ENCODE data around the gene GSG1. TPM values are rescaled to one million over a fixed set of nuclear protein-coding genes. Genes with fewer than 3 reads are reported as not detected.

The GSG1 gene
- total RNA-seq, 1 donor from 2014 or later = not detected

GRCh38 chr12:13114251-13115052 lies 11.0 kb upstream of the GSG1 start:
- no peak for DNase-seq
- TF ChIP-seq, protein P1, sequence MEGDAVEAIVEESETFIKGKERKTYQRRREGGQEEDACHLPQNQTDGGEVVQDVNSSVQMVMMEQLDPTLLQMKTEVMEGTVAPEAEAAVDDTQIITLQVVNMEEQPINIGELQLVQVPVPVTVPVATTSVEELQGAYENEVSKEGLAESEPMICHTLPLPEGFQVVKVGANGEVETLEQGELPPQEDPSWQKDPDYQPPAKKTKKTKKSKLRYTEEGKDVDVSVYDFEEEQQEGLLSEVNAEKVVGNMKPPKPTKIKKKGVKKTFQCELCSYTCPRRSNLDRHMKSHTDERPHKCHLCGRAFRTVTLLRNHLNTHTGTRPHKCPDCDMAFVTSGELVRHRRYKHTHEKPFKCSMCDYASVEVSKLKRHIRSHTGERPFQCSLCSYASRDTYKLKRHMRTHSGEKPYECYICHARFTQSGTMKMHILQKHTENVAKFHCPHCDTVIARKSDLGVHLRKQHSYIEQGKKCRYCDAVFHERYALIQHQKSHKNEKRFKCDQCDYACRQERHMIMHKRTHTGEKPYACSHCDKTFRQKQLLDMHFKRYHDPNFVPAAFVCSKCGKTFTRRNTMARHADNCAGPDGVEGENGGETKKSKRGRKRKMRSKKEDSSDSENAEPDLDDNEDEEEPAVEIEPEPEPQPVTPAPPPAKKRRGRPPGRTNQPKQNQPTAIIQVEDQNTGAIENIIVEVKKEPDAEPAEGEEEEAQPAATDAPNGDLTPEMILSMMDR (IDR thresholded peaks at IDR 0.05) = no peak
- H3K9me3 Mint-ChIP-seq = no peaks in the 10 kb centered on the region
- H3K4me3 Mint-ChIP-seq = no peak overlapping the region
- POLR2A ChIA-PET = no interaction called here
- no peak overlapping the region for H3K27ac Mint-ChIP-seq
- H3K4me1 Mint-ChIP-seq = no peaks in the 10 kb centered on the region
- peaks cover 20% of the 10 kb centered on the region for H3K27me3 Mint-ChIP-seq
- no peak for ATAC-seq (ENCODE audit: low read depth)
- H3K36me3 Mint-ChIP-seq (ENCODE audit: low read depth) = no peaks in the 10 kb centered on the region
- intact Hi-C loops (cut with micrococcal nuclease) = no loop called here
- CTCF ChIA-PET = no interaction called here

DNA sequence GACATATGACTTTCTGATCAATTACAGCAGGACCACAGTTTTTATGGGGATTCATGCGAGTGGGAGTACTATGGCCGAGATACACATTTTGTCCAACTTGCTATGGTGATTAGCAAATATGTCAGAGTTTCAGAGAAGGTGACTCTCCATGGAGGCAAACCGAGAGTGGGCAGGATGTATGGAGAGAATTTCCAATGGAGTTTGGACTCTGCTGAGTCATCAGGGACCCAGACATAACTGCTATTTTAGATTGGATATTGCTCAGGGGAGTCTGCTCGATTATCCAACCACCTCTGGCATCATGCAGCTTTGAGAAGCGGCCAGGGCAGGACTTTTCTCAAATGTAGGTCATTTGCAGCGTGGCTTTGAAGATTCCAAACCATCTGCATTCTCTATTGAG lies 9.5 kb upstream of the GSG1 start:
- ChIA-PET CTCF (no interaction called here), POLR2A (no interaction called here)
- intact Hi-C loops (cut with micrococcal nuclease) = no loop called here
- TF ChIP-seq, protein P1 (IDR thresholded peaks at IDR 0.05) = no peak
- Mint-ChIP-seq H3K36me3 (ENCODE audit: low read depth) (no peaks in the 10 kb centered on the region), H3K4me1 (no peaks in the 10 kb centered on the region), H3K27ac (no peak overlapping the region), H3K4me3 (no peak overlapping the region), H3K27me3 (peaks cover 20% of the 10 kb centered on the region), H3K9me3 (no peaks in the 10 kb centered on the region)
- DNase-seq (no peak), ATAC-seq (ENCODE audit: low read depth) (no peak)

GRCh38 chr12:13106666-13107065 lies 3.2 kb upstream of the GSG1 start:
- peaks cover 23% of the 10 kb centered on the region for H3K4me1 Mint-ChIP-seq
- H3K27ac Mint-ChIP-seq = no peak overlapping the region
- H3K27me3 Mint-ChIP-seq = peaks cover 2% of the 10 kb centered on the region
- H3K4me3 Mint-ChIP-seq = no peak overlapping the region
- TF ChIP-seq, protein P1 (IDR thresholded peaks at IDR 0.05) = no peak
- DNase-seq (no peak), ATAC-seq (ENCODE audit: low read depth) (no peak)
- no peaks in the 10 kb centered on the region for H3K36me3 Mint-ChIP-seq (ENCODE audit: low read depth)
- H3K9me3 Mint-ChIP-seq = no peaks in the 10 kb centered on the region
- ChIA-PET POLR2A (no interaction called here), CTCF (no interaction called here)
- intact Hi-C loops (cut with micrococcal nuclease) = loop anchor here (10.0 kb wide), 1 partner anchor 1508 kb away; no protein-coding TSS in a partner anchor

- H3K9me3 Mint-ChIP-seq = no peaks in the 10 kb centered on the region
- intact Hi-C loops (cut with micrococcal nuclease) = loop anchor here (10.0 kb wide), 1 partner anchor 1509 kb away; no protein-coding TSS in a partner anchor
- H3K36me3 Mint-ChIP-seq (ENCODE audit: low read depth) = no peaks in the 10 kb centered on the region
- ChIA-PET CTCF (no interaction called here), POLR2A (no interaction called here)
- ATAC-seq (ENCODE audit: low read depth) (no peak), DNase-seq (no peak)
- TF ChIP-seq, protein P1 (IDR thresholded peaks at IDR 0.05) = no peak
- H3K4me3 Mint-ChIP-seq = no peak overlapping the region
- peaks cover 26% of the 10 kb centered on the region for H3K4me1 Mint-ChIP-seq
- no peaks in the 10 kb centered on the region for H3K27me3 Mint-ChIP-seq
- no peak overlapping the region for H3K27ac Mint-ChIP-seq
Observed at GRCh38 chr12:13105781-13106180, 2.3 kb upstream of the GSG1 start.

DNA sequence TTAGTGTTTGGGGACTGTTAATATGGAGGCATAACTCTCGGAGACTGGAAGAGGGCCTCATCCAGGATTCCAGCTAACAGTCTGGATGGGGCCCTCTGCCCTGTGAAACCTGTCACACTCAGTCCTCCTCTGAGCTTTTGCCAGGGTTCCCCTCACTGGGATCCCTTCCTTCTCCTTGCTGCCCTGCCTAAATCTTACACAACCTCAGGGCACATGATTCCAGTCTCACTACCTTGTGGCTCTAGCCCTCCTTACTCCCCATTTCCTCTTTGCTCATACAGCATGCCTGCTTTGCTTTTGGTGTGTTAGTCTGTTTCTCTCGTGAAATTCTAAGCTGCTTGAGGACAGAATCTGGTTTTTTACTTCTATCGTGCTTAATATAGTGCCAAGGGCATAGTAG lies 942 bp upstream of the GSG1 start:
- intact Hi-C loops (cut with micrococcal nuclease) = loop anchor here (5.0 to 10.0 kb wide), 6 partner anchors 48 to 1510 kb away; partner anchors contain the start of genes CREBL2 and ETV6
- Mint-ChIP-seq H3K27me3 (no peaks in the 10 kb centered on the region), H3K9me3 (no peaks in the 10 kb centered on the region), H3K27ac (no peak overlapping the region), H3K36me3 (ENCODE audit: low read depth) (no peaks in the 10 kb centered on the region), H3K4me1 (peaks cover 39% of the 10 kb centered on the region), H3K4me3 (peak overlapping the region; percentile 28)
- ChIA-PET POLR2A (no interaction called here), CTCF (no interaction called here)
- ATAC-seq (ENCODE audit: low read depth) (no peak), DNase-seq (no peak)
- TF ChIP-seq, protein P1 (IDR thresholded peaks at IDR 0.05) = no peak
